Fibroblast of the aortic adventitia (primary cell): ENCODE data around the gene LDB3. TPM values are rescaled to one million over a fixed set of nuclear protein-coding genes. Genes with fewer than 3 reads are reported as not detected.

ENCODE experiments used
- DNase-seq: peaks from one replicate; pipeline ENCODE4 v3.0.0-alpha.2; 2010; ENCODE audit warnings: low read depth
- H3K4me3 ChIP-seq: 2 replicates; pipeline ENCODE4 v1.5.1; 2011; ENCODE audit warnings: low read depth, mild to moderate bottlenecking, control low read depth, low read length, moderate library complexity
- total RNA-seq: library from RNA; depleted of rRNA; stranded (reverse); fragments of >200 nt; gene quantifications from 2 replicates; pipeline ENCODE4 v1.2.3, GENCODE V29; 2012; ENCODE audit warnings: low replicate concordance
- TF ChIP-seq, protein P1 (sequence below): IDR thresholded peaks from 2 replicates; pipeline ENCODE4 v1.5.1; 2011; ENCODE audit warnings: mild to moderate bottlenecking, low read length, control low read depth, inconsistent platforms; ENCODE audit not compliant: insufficient read depth

Gene LDB3
- total RNA-seq, 1 donor = under 0.01 TPM

DNA sequence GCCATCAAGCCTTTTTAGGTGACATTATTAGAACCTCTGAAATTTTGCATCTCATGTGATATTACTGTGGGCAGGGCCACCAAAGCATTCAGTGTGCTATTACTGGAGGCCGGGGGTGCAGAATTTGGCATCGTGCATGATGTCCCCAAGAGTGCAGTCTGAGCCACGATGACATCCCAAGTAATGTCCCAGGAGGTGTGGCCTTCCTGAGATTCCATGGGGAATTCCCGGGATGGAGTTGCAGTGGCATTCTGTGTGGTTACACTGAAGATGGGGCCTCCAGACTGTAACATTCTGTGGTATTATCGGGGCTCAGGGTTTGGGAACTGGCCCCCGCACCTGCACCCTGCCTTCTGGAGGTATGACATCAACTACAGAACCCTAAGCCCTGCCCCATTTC, 9.1 kb downstream of the LDB3 start:
- TF ChIP-seq, protein P1, sequence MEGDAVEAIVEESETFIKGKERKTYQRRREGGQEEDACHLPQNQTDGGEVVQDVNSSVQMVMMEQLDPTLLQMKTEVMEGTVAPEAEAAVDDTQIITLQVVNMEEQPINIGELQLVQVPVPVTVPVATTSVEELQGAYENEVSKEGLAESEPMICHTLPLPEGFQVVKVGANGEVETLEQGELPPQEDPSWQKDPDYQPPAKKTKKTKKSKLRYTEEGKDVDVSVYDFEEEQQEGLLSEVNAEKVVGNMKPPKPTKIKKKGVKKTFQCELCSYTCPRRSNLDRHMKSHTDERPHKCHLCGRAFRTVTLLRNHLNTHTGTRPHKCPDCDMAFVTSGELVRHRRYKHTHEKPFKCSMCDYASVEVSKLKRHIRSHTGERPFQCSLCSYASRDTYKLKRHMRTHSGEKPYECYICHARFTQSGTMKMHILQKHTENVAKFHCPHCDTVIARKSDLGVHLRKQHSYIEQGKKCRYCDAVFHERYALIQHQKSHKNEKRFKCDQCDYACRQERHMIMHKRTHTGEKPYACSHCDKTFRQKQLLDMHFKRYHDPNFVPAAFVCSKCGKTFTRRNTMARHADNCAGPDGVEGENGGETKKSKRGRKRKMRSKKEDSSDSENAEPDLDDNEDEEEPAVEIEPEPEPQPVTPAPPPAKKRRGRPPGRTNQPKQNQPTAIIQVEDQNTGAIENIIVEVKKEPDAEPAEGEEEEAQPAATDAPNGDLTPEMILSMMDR = no peak
- H3K4me3 ChIP-seq = no peak overlapping the region
- no peak for DNase-seq

GRCh38 chr10:86678999-86679792, 10.9 kb downstream of the LDB3 start:
- H3K4me3 ChIP-seq = no peak overlapping the region
- TF ChIP-seq, protein P1 = no peak
- DNase-seq = no peak

DNA sequence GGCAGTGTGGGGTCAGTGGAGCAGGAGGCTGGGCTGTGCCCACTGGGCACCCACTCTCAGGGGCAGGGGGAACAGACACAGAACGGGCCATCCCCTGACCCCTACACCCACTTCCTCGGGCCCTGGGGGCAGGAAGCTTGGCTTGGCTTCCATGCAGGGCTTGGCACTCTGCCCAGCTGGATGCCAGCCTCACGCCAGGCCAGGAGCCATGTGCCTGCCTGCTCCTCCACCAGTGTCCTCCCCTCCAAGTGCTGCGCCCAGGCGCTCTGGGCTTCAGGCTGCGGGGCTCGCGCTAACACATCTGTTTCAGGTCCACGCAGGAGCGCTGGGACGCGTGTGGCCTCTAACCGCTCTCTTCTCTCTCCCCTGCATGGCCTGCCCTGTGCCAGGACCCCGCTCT, 12.7 kb downstream of the LDB3 start:
- no peak overlapping the region for H3K4me3 ChIP-seq
- TF ChIP-seq, protein P1 = no peak
- no peak for DNase-seq

GRCh38 chr10:86681722-86682386, 13.5 kb downstream of the LDB3 start:
- no peak overlapping the region for H3K4me3 ChIP-seq
- TF ChIP-seq, protein P1 = no peak
- DNase-seq = no peak

- TF ChIP-seq, protein P1 = no peak
- H3K4me3 ChIP-seq = no peak overlapping the region
- no peak for DNase-seq
Observed at GRCh38 chr10:86682675-86683074, 14.4 kb downstream of the LDB3 start.

DNA sequence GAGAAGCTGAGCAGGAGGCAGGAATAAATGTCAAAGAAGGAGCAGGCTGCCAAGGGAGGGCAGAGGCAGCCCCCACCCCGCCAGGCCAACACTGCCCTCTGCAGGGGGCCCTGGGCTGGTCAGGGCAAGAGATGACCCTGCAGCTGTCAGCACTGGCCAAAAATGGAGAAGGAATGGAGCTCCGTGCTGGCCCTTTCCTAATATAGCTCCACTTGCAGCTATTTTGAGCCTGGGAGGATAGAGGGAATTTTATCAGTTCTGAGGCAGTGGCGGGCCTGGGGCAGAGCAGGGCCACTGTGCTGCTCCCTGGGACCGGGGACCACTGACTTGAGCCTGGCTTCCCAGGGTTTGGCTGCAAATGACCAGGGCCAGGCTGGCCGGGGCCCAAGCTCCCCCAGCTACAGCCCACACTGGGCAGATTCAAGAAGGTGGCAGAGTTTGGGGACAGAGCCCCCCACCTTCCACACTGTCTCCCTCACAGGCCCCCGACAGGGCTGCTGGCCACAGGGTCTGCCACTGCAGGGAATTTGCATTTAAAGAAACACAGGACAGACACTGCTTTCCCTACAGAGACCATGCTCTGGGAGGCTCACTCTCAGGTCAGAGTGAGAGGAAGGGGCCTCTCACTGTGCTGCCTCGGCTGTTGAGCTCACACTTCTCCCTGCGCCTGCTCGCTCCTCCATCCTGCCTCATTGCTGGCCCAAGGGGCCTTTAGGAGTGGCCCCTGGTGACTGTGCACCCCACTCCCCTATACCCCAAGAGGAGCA, 16.2 kb downstream of the LDB3 start:
- H3K4me3 ChIP-seq = no peak overlapping the region
- TF ChIP-seq, protein P1 = peak; percentile 40
- peak; percentile 21 for DNase-seq
